Liver (tissue), 9 donors: ENCODE data around the gene GZMM. TPM values are rescaled to one million over a fixed set of nuclear protein-coding genes. Genes with fewer than 3 reads are reported as not detected.

Experiments
- DNase-seq: peaks from one replicate; pipeline ENCODE4 v3.0.0-alpha.2; 2017; ENCODE audit warnings: low spot score
- H3K27ac ChIP-seq, 2 donors: one replicate each; pipeline ENCODE4 v1.7.0; 2013; ENCODE audit warnings: inconsistent platforms in 2 of 2, low read length in 2 of 2, control low read depth in 1 of 2, low read depth in 1 of 2, mild to moderate bottlenecking in 1 of 2
- H3K27me3 ChIP-seq, 4 donors: one replicate each; pipeline versions ENCODE4 v1.6.1 to v1.7.0; 2013; ENCODE audit warnings: low read length in 3 of 4, inconsistent platforms in 1 of 4, mild to moderate bottlenecking in 1 of 4, moderate library complexity in 1 of 4; ENCODE audit not compliant: control insufficient read depth in 4 of 4, insufficient read depth in 4 of 4
- H3K36me3 ChIP-seq, 4 donors: one replicate each; pipeline versions ENCODE4 v1.6.1 to v1.7.0; 2013; ENCODE audit warnings: low read length in 3 of 4, mild to moderate bottlenecking in 3 of 4, low read depth in 1 of 4, moderate library complexity in 1 of 4; ENCODE audit not compliant: control insufficient read depth in 4 of 4, insufficient read depth in 3 of 4
- H3K4me1 ChIP-seq, 4 donors: one replicate each; pipeline versions ENCODE4 v1.6.1 to v1.7.0; 2013; ENCODE audit warnings: low read length in 3 of 4, mild to moderate bottlenecking in 3 of 4, moderate library complexity in 1 of 4; ENCODE audit not compliant: control insufficient read depth in 4 of 4, insufficient read depth in 4 of 4
- H3K4me3 ChIP-seq, 3 donors: one replicate each; pipeline versions ENCODE4 v1.6.1 to v1.7.0; 2013; ENCODE audit warnings: low read length in 3 of 3, control low read depth in 1 of 3, low read depth in 1 of 3, mild to moderate bottlenecking in 1 of 3
- H3K9ac ChIP-seq, 2 donors: one replicate each; pipeline ENCODE4 v1.7.0; 2013; ENCODE audit warnings: low read length in 2 of 2, mild to moderate bottlenecking in 2 of 2, moderate library complexity in 2 of 2, control low read depth in 1 of 2, low read depth in 1 of 2
- H3K9me3 ChIP-seq, 4 donors: one replicate each; pipeline versions ENCODE4 v1.6.1 to v1.7.0; 2013; ENCODE audit warnings: low read length in 3 of 4; ENCODE audit not compliant: control insufficient read depth in 4 of 4
- ATF3 ChIP-seq: IDR thresholded peaks from 2 replicates; pipeline ENCODE4 v1.6.1; 2016; ENCODE audit warnings: antibody characterized with exemption
- CTCF ChIP-seq: fragments of 150-350 bp; IDR thresholded peaks from 2 replicates; pipeline ENCODE4 v1.5.1; 2017; ENCODE audit warnings: improper control_type of control experiment, low read depth, low read length; ENCODE audit not compliant: missing input control
- EGR1 ChIP-seq, 2 donors: IDR thresholded peaks; 2 replicates each; pipeline ENCODE4 v1.6.1; 2016 to 2018; ENCODE audit warnings: antibody characterized with exemption in 2 of 2, low read depth in 2 of 2
- FOXA1 ChIP-seq: IDR thresholded peaks from 2 replicates; pipeline ENCODE4 v1.6.1; 2016; ENCODE audit warnings: antibody characterized with exemption
- FOXA2 ChIP-seq: IDR thresholded peaks from 2 replicates; pipeline ENCODE4 v1.6.1; 2016; ENCODE audit warnings: antibody characterized with exemption
- GABPA ChIP-seq, 2 donors: IDR thresholded peaks in 1 of 2; conservative IDR thresholded peaks in 1 of 2; 2 replicates each; pipeline ENCODE4 v1.6.1; 2016; ENCODE audit warnings: antibody characterized with exemption in 2 of 2, mild to moderate bottlenecking in 1 of 2, moderate library complexity in 1 of 2
- HNF4A ChIP-seq, 2 donors: conservative IDR thresholded peaks; 2 replicates each; pipeline ENCODE4 v1.6.1; 2016; ENCODE audit warnings: antibody characterized with exemption in 2 of 2, mild to moderate bottlenecking in 2 of 2
- HNF4G ChIP-seq: IDR thresholded peaks from 2 replicates; pipeline ENCODE4 v1.6.1; 2016; ENCODE audit warnings: antibody characterized with exemption
- JUND ChIP-seq, 2 donors: IDR thresholded peaks; 2 replicates each; pipeline ENCODE4 v1.6.1; 2016; ENCODE audit warnings: antibody characterized with exemption in 2 of 2
- MAX ChIP-seq: IDR thresholded peaks from 2 replicates; pipeline ENCODE4 v1.6.1; 2016; ENCODE audit warnings: antibody characterized with exemption
- NR2F2 ChIP-seq: IDR thresholded peaks from 2 replicates; pipeline ENCODE4 v1.6.1; 2016; ENCODE audit warnings: antibody characterized with exemption
- RAD21 ChIP-seq, 2 donors: IDR thresholded peaks; 2 replicates each; pipeline ENCODE4 v1.6.1; 2016; ENCODE audit warnings: antibody characterized with exemption in 2 of 2, mild to moderate bottlenecking in 2 of 2
- REST ChIP-seq: IDR thresholded peaks from 2 replicates; pipeline ENCODE4 v1.6.1; 2016; ENCODE audit warnings: antibody characterized with exemption, mild to moderate bottlenecking
- RXRA ChIP-seq, 2 donors: IDR thresholded peaks; 2 replicates each; pipeline ENCODE4 v1.6.1; 2017 to 2018; ENCODE audit warnings: antibody characterized with exemption in 2 of 2, mild to moderate bottlenecking in 1 of 2
- SP1 ChIP-seq: IDR thresholded peaks from 2 replicates; pipeline ENCODE4 v1.6.1; 2018; ENCODE audit warnings: antibody characterized with exemption, mild to moderate bottlenecking
- TAF1 ChIP-seq: conservative IDR thresholded peaks from 2 replicates; pipeline ENCODE4 v1.6.1; 2016; ENCODE audit warnings: antibody characterized with exemption, mild to moderate bottlenecking
- YY1 ChIP-seq: IDR thresholded peaks from 2 replicates; pipeline ENCODE4 v1.6.1; 2016; ENCODE audit warnings: antibody characterized with exemption, mild to moderate bottlenecking
- WGBS: extraction: QIAGEN DNeasy Blood & Tissue Kit; methylation state at CpG from one replicate; pipeline ENCODE4 v1.1.7; 2013; 5-methylcytosine and 5-hydroxymethylcytosine counted together
- polyA plus RNA-seq, 2 donors: library from polyadenylated mRNA; stranded (reverse) in 1 of 2; unstranded in 1 of 2; fragments of 200-250 nt in 1 of 2; fragments of >200 nt in 1 of 2; fragmentation: Nextera tagmentation in 1 of 2; extraction: Ambion mirVana in 1 of 2; gene quantifications; one replicate each; pipeline versions ENCODE4 v1.2.1 to v1.2.3, GENCODE V29; 2013 to 2015
- total RNA-seq, 2 donors: library from RNA; depleted of rRNA; stranded (reverse); fragments of >200 nt; gene quantifications; one replicate each; pipeline ENCODE4 v1.2.3, GENCODE V29; 2014
- TF ChIP-seq, protein P1 (sequence below): IDR thresholded peaks from 2 replicates; pipeline ENCODE4 v1.6.1; 2016; ENCODE audit warnings: antibody characterized with exemption
- donor health status: healthy.
- donor health status: healthy.
- donor health status: healthy.
- donor health status: healthy.
- donor health status: healthy.

The GZMM gene
- total and polyA plus RNA-seq, 4 donors, result 0.28 to 1.3 (median 1.1) TPM

- no peak overlapping the region for H3K9ac ChIP-seq
- no peak overlapping the region for H3K27ac ChIP-seq
- H3K4me3 ChIP-seq, result no peak overlapping the region
- no peak for DNase-seq
- WGBS, result 76% methylated on average over 45 of the region's 45 CpGs
- no peaks in the 10 kb centered on the region for H3K4me1 ChIP-seq
- H3K9me3 ChIP-seq, result no peaks in the 10 kb centered on the region
- H3K36me3 ChIP-seq, result no peaks in the 10 kb centered on the region
- TF ChIP-seq RAD21 (IDR thresholded peaks at IDR 0.05) (no peak), RXRA (IDR thresholded peaks at IDR 0.05) (no peak), MAX (no peak), ATF3 (no peak), EGR1 (IDR thresholded peaks at IDR 0.05; ENCODE audit: low read depth in 2 of 2) (no peak), TAF1 (no peak), FOXA2 (no peak), HNF4A (conservative IDR thresholded peaks at IDR 0.05) (no peak), HNF4G (no peak), SP1 (no peak), REST (no peak), JUND (IDR thresholded peaks at IDR 0.05) (no peak), FOXA1 (no peak), GABPA (IDR thresholded peaks at IDR 0.05 in 1 of 2, conservative IDR thresholded peaks at IDR 0.05 in 1 of 2) (no peak), YY1 (no peak), NR2F2 (no peak)
- TF ChIP-seq, protein P1, sequence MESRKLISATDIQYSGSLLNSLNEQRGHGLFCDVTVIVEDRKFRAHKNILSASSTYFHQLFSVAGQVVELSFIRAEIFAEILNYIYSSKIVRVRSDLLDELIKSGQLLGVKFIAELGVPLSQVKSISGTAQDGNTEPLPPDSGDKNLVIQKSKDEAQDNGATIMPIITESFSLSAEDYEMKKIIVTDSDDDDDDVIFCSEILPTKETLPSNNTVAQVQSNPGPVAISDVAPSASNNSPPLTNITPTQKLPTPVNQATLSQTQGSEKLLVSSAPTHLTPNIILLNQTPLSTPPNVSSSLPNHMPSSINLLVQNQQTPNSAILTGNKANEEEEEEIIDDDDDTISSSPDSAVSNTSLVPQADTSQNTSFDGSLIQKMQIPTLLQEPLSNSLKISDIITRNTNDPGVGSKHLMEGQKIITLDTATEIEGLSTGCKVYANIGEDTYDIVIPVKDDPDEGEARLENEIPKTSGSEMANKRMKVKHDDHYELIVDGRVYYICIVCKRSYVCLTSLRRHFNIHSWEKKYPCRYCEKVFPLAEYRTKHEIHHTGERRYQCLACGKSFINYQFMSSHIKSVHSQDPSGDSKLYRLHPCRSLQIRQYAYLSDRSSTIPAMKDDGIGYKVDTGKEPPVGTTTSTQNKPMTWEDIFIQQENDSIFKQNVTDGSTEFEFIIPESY, result no peak
- no peaks in the 10 kb centered on the region for H3K27me3 ChIP-seq
These were observed 24.4 kb upstream of the GZMM start for GRCh38 chr19:519449-519865.

GRCh38 chr19:522726-523125, 21.1 kb upstream of the GZMM start:
- no peaks in the 10 kb centered on the region for H3K27me3 ChIP-seq
- no peak overlapping the region for H3K4me3 ChIP-seq
- DNase-seq, result no peak
- H3K36me3 ChIP-seq, result no peaks in the 10 kb centered on the region
- 94% methylated on average over 12 of the region's 12 CpGs for WGBS
- H3K9ac ChIP-seq, result no peak overlapping the region
- no peaks in the 10 kb centered on the region for H3K9me3 ChIP-seq
- H3K27ac ChIP-seq, result no peak overlapping the region
- H3K4me1 ChIP-seq, result no peaks in the 10 kb centered on the region
- TF ChIP-seq MAX (no peak), RAD21 (IDR thresholded peaks at IDR 0.05) (no peak), RXRA (IDR thresholded peaks at IDR 0.05) (no peak), YY1 (no peak), NR2F2 (no peak), CTCF (no peak), FOXA1 (no peak), ATF3 (no peak), GABPA (IDR thresholded peaks at IDR 0.05 in 1 of 2, conservative IDR thresholded peaks at IDR 0.05 in 1 of 2) (no peak), HNF4A (conservative IDR thresholded peaks at IDR 0.05) (no peak)
- TF ChIP-seq, protein P1, result no peak
